ENCODE measurements around the gene TFF1. TPM values are rescaled to one million over a fixed set of nuclear protein-coding genes. Genes with fewer than 3 reads are reported as not detected.
"Not testable (repeated sequence)": the region's sequence is repeated elsewhere in the genome, so short reads cannot be mapped to it uniquely, and the experiment has no call there.

TFF1 gene
- total and polyA plus RNA-seq, 2 experiments from 2014 or later, result not detected

GRCh38 chr21:42413093-42413492, 46.8 kb upstream of the TFF1 start:
- no peak overlapping the region for H3K4me3 ChIP-seq
- H3K36me3 ChIP-seq, result no peaks in the 10 kb centered on the region
- DNase-seq (ENCODE audit: low read depth in 1 of 2, low spot score in 1 of 2), result no peak
- TF ChIP-seq CTCF (IDR thresholded peaks at IDR 0.05; ENCODE audit: low read depth, low read length), result no peak
- H3K4me1 ChIP-seq (ENCODE audit: low read depth), result no peaks in the 10 kb centered on the region
- H3K27me3 ChIP-seq, result no peaks in the 10 kb centered on the region
- H3K9me3 ChIP-seq (ENCODE audit: low read depth), result no peaks in the 10 kb centered on the region
- no peak overlapping the region for H3K27ac ChIP-seq

- Histone ChIP-seq H3K9me3 (ENCODE audit: low read depth) (no peaks in the 10 kb centered on the region), H3K4me1 (ENCODE audit: low read depth) (no peaks in the 10 kb centered on the region)
- TF ChIP-seq CTCF (IDR thresholded peaks at IDR 0.05; ENCODE audit: low read depth, low read length), result no peak
Observed at GRCh38 chr21:42412636-42412933, 46.2 kb upstream of the TFF1 start.

GRCh38 chr21:42411891-42412635, 45.7 kb upstream of the TFF1 start:
- H3K4me1 ChIP-seq (ENCODE audit: low read depth), result no peaks in the 10 kb centered on the region
- H3K27ac ChIP-seq, result no peak overlapping the region
- no peak for DNase-seq (ENCODE audit: low read depth in 1 of 2, low spot score in 1 of 2)
- TF ChIP-seq CTCF (IDR thresholded peaks at IDR 0.05; ENCODE audit: low read depth, low read length), result no peak
- no peaks in the 10 kb centered on the region for H3K27me3 ChIP-seq
- H3K4me3 ChIP-seq, result no peak overlapping the region
- no peaks in the 10 kb centered on the region for H3K36me3 ChIP-seq
- no peaks in the 10 kb centered on the region for H3K9me3 ChIP-seq (ENCODE audit: low read depth)

More at GRCh38 chr21:42412636-42412933, 46.2 kb upstream of the TFF1 start:
- no peak for DNase-seq (ENCODE audit: low read depth in 1 of 2, low spot score in 1 of 2)
- Histone ChIP-seq H3K4me3 (no peak overlapping the region), H3K36me3 (no peaks in the 10 kb centered on the region), H3K27me3 (no peaks in the 10 kb centered on the region), H3K27ac (no peak overlapping the region)

- no peak overlapping the region for H3K27ac ChIP-seq
- TF ChIP-seq CTCF (IDR thresholded peaks at IDR 0.05; ENCODE audit: low read depth, low read length), result no peak
- no peaks in the 10 kb centered on the region for H3K4me1 ChIP-seq (ENCODE audit: low read depth)
- no peak overlapping the region for H3K4me3 ChIP-seq
- no peaks in the 10 kb centered on the region for H3K27me3 ChIP-seq
- DNase-seq (ENCODE audit: low read depth in 1 of 2, low spot score in 1 of 2), result no peak
- H3K9me3 ChIP-seq (ENCODE audit: low read depth), result no peaks in the 10 kb centered on the region
- no peaks in the 10 kb centered on the region for H3K36me3 ChIP-seq
Observed at GRCh38 chr21:42411197-42411869, 45.0 kb upstream of the TFF1 start.

GRCh38 chr21:42409366-42409765, 43.0 kb upstream of the TFF1 start:
- Histone ChIP-seq H3K4me1 (ENCODE audit: low read depth) (peaks cover 3% of the 10 kb centered on the region), H3K4me3 (no peak overlapping the region), H3K9me3 (ENCODE audit: low read depth) (no peaks in the 10 kb centered on the region), H3K27me3 (no peaks in the 10 kb centered on the region), H3K36me3 (no peaks in the 10 kb centered on the region), H3K27ac (no peak overlapping the region)
- DNase-seq (ENCODE audit: low read depth in 1 of 2, low spot score in 1 of 2), result no peak
- no peak for TF ChIP-seq CTCF (IDR thresholded peaks at IDR 0.05; ENCODE audit: low read depth, low read length)

- DNase-seq (ENCODE audit: low read depth in 1 of 2, low spot score in 1 of 2); H3K9me3 ChIP-seq (ENCODE audit: low read depth); H3K27ac ChIP-seq; H3K27me3 ChIP-seq; H3K36me3 ChIP-seq; H3K4me3 ChIP-seq; H3K4me1 ChIP-seq (ENCODE audit: low read depth): not testable (repeated sequence)
Observed at GRCh38 chr21:42408718-42409117, 42.4 kb upstream of the TFF1 start.
